CD4-positive, alpha-beta T cell (primary cell): Measurements from ENCODE around the gene OR4C11. TPM values are rescaled to one million over a fixed set of nuclear protein-coding genes. Genes with fewer than 3 reads are reported as not detected.

Experiments used
- ATAC-seq: fragments of 200-7000 bp; cut with Tn5 transposase; one replicate; pipeline ENCODE4 v1.10.0; 2022; ENCODE audit warnings: mild to moderate bottlenecking; ENCODE audit not compliant: poor library complexity
- CTCF ChIA-PET: fragments of 350-600 bp; sonication (Branson Sonifier 250); formaldehyde crosslinking; loops from one replicate; lab custom pipeline; 2021; ENCODE audit warnings: antibody characterized with exemption, inconsistent platforms; lab: Charles Lee
- POLR2A ChIA-PET: fragments of 350-600 bp; sonication (Branson Sonifier 250); formaldehyde crosslinking; loops from one replicate; lab custom pipeline; 2021; ENCODE audit warnings: antibody characterized with exemption, inconsistent platforms; lab: Charles Lee
- DNase-seq, 14 experiments: peaks; one replicate each; pipeline ENCODE4 v3.0.0-alpha.2; 2013 to 2020; ENCODE audit warnings: mixed read lengths in 2 of 14
- H3K27ac ChIP-seq, 2 donors: one replicate each; pipeline versions ENCODE4 v1.5.1 to v1.7.0; 2013; ENCODE audit warnings: low read length in 2 of 2, low read depth in 1 of 2, mild to moderate bottlenecking in 1 of 2
- H3K27me3 ChIP-seq, 2 experiments: 1 replicate in 1 of 2; 2 replicates in 1 of 2; pipeline versions ENCODE4 v1.6.1 to v1.7.0; 2013; ENCODE audit warnings: low read length in 2 of 2, control low read depth in 1 of 2, mild to moderate bottlenecking in 1 of 2, moderate library complexity in 1 of 2; ENCODE audit not compliant: insufficient read depth in 2 of 2, control insufficient read depth in 1 of 2
- H3K36me3 ChIP-seq: one replicate; pipeline ENCODE4 v1.6.1; 2013; ENCODE audit warnings: low read length, control low read depth; ENCODE audit not compliant: insufficient read depth
- H3K4me1 ChIP-seq: one replicate; pipeline ENCODE4 v1.6.1; 2013; ENCODE audit warnings: low read length, control low read depth; ENCODE audit not compliant: insufficient read depth
- H3K4me3 ChIP-seq: one replicate; pipeline ENCODE4 v1.5.1; 2013; ENCODE audit warnings: mild to moderate bottlenecking, low read length, moderate library complexity
- H3K9me3 ChIP-seq, 2 experiments: 1 replicate in 1 of 2; 2 replicates in 1 of 2; pipeline versions ENCODE4 v1.6.1 to v1.7.0; 2013; ENCODE audit warnings: low read length in 2 of 2, mild to moderate bottlenecking in 2 of 2, control low read depth in 1 of 2, moderate library complexity in 1 of 2; ENCODE audit not compliant: control insufficient read depth in 1 of 2, insufficient read depth in 1 of 2
- H3K27ac Mint-ChIP-seq: one replicate; pipeline ENCODE4 v1.8.0; 2020; ENCODE audit warnings: mixed read lengths
- H3K27me3 Mint-ChIP-seq: one replicate; pipeline ENCODE4 v1.8.0; 2021; ENCODE audit warnings: mixed read lengths
- H3K36me3 Mint-ChIP-seq: one replicate; pipeline ENCODE4 v1.8.0; 2021; ENCODE audit warnings: low read depth, mixed read lengths
- H3K4me1 Mint-ChIP-seq: one replicate; pipeline ENCODE4 v1.8.0; 2021; ENCODE audit warnings: low read depth, mixed read lengths
- H3K4me3 Mint-ChIP-seq: one replicate; pipeline ENCODE4 v1.8.0; 2020; ENCODE audit warnings: mild to moderate bottlenecking, mixed read lengths
- H3K9me3 Mint-ChIP-seq: one replicate; pipeline ENCODE4 v1.8.0; 2020; ENCODE audit warnings: mixed read lengths
- CTCF ChIP-seq: fragments of 200-600 bp; IDR thresholded peaks from one replicate; pipeline ENCODE4 v1.8.0; 2022; ENCODE audit warnings: antibody characterized with exemption, mild to moderate bottlenecking
- intact Hi-C, 2 experiments: fragments of 100-400 bp; cut with DNase I in 1 of 2; cut with micrococcal nuclease in 1 of 2; formaldehyde crosslinking; loops; one replicate each; pipeline versions ENCODE4 v1.15.1 to v1.9.0; 2023 to 2025; cut with DNase I, micrococcal nuclease
- total RNA-seq, 174 experiments: library from RNA in 2 of 174; stranded (reverse) in 2 of 174; gene quantifications; one replicate each; pipeline ENCODE4 v1.2.3 and lab custom pipeline; 2021 to 2026

The OR4C11 gene
- total RNA-seq, 2 experiments from 2014 or later = not detected

- TF ChIP-seq CTCF = no peak
- Mint-ChIP-seq H3K4me1 (no peaks in the 10 kb centered on the region), H3K36me3 (no peaks in the 10 kb centered on the region), H3K27me3 (no peaks in the 10 kb centered on the region), H3K4me3 (no peak overlapping the region), H3K27ac (no peak overlapping the region), H3K9me3 (peaks cover 31% of the 10 kb centered on the region)
- Histone ChIP-seq H3K4me1 (no peaks in the 10 kb centered on the region), H3K27me3 (no peaks in the 10 kb centered on the region), H3K9me3 (peaks cover 15 to 17% of the 10 kb centered on the region in 2 experiments), H3K4me3 (no peak overlapping the region), H3K27ac (no peak overlapping the region), H3K36me3 (no peaks in the 10 kb centered on the region)
- ChIA-PET POLR2A (no interaction called here), CTCF (no interaction called here)
- no peak for ATAC-seq
- DNase-seq = no peak
- intact Hi-C loops = loop anchor here in 1 of 2 experiments (10.0 kb wide), 1 partner anchor 58 kb away; no protein-coding TSS in a partner anchor
These were observed 34.9 kb downstream of the OR4C11 start for GRCh38 chr11:55572548-55572947.

- Mint-ChIP-seq H3K36me3 (no peaks in the 10 kb centered on the region), H3K4me1 (no peaks in the 10 kb centered on the region), H3K27ac (no peak within 1 kb of the TSS), H3K27me3 (no peaks in the 10 kb centered on the region), H3K4me3 (no peak within 1 kb of the TSS), H3K9me3 (peaks cover 28% of the 10 kb centered on the region)
- intact Hi-C loops = loop anchor here in 1 of 2 experiments (10.0 kb wide), 1 partner anchor 57 kb away; no protein-coding TSS in a partner anchor
- Histone ChIP-seq H3K27me3 (no peaks in the 10 kb centered on the region), H3K9me3 (peaks cover 9 to 11% of the 10 kb centered on the region in 2 experiments), H3K4me3 (no peak within 1 kb of the TSS), H3K27ac (no peak within 1 kb of the TSS), H3K36me3 (no peaks in the 10 kb centered on the region), H3K4me1 (no peaks in the 10 kb centered on the region)
- TF ChIP-seq CTCF = no peak
- ChIA-PET CTCF (no interaction called here), POLR2A (no interaction called here)
- ATAC-seq (no peak), DNase-seq (no peak)
These were observed 35.6 kb downstream of the OR4C11 start, which contains the start of gene OR4C16 for GRCh38 chr11:55571828-55572227. Gene OR4C16 (plus strand): TSS chr11:55572128. CDS start chr11:55572128, 0 bp downstream.

- Mint-ChIP-seq H3K27me3 (no peaks in the 10 kb centered on the region), H3K27ac (no peak within 1 kb of the TSS), H3K9me3 (peaks cover 8% of the 10 kb centered on the region), H3K4me3 (no peak within 1 kb of the TSS), H3K4me1 (no peaks in the 10 kb centered on the region), H3K36me3 (no peaks in the 10 kb centered on the region)
- intact Hi-C loops = no loop called here
- no peaks in the 10 kb centered on the region for H3K27me3 ChIP-seq
- H3K36me3 ChIP-seq = no peaks in the 10 kb centered on the region
- POLR2A ChIA-PET = no interaction called here
- DNase-seq = no peak
- ATAC-seq = no peak
- H3K27ac ChIP-seq = no peak within 1 kb of the TSS
- H3K4me1 ChIP-seq = no peaks in the 10 kb centered on the region
- H3K9me3 ChIP-seq = peaks cover 4 to 13% of the 10 kb centered on the region in 2 experiments
- CTCF ChIA-PET = no interaction called here
- no peak for TF ChIP-seq CTCF
- no peak within 1 kb of the TSS for H3K4me3 ChIP-seq
These were observed 53.3 kb downstream of the OR4C11 start, which contains the start of gene OR4C15 for GRCh38 chr11:55554169-55554568. Gene OR4C15 (plus strand): TSS chr11:55554469. CDS start chr11:55554469, 0 bp downstream.

Other genes with a start within 250 kb of the OR4C11 start
- not detected for gene OR4A15, start 239.7 kb downstream of the OR4C11 start, total RNA-seq
- not detected for gene OR4C15, start 53.2 kb downstream of the OR4C11 start, total RNA-seq
- gene OR4C16, start 35.5 kb downstream of the OR4C11 start, total RNA-seq = not detected
- not detected for gene OR4P4, start 27.5 kb upstream of the OR4C11 start, total RNA-seq
- gene OR4S2, start 40.7 kb upstream of the OR4C11 start, total RNA-seq = not detected
- not detected for gene OR4C6, start 54.6 kb upstream of the OR4C11 start, total RNA-seq
- not detected for gene OR5D13, start 165.8 kb upstream of the OR4C11 start, total RNA-seq
- not detected for gene OR5D14, start 187.9 kb upstream of the OR4C11 start, total RNA-seq
- gene OR5L1, start 203.7 kb upstream of the OR4C11 start, total RNA-seq = not detected
- not detected for gene OR5D18, start 212.0 kb upstream of the OR4C11 start, total RNA-seq
- not detected for gene OR5L2, start 219.6 kb upstream of the OR4C11 start, total RNA-seq
- gene OR5D16, start 231.1 kb upstream of the OR4C11 start, total RNA-seq = not detected